Fibroblast of peridontal ligament (primary cell): Measurements from ENCODE around the gene MLH3.
"Not testable (repeated sequence)": the region's sequence is repeated elsewhere in the genome, so short reads cannot be mapped to it uniquely, and the experiment has no call there.

Source experiments
- DNase-seq: peaks from one replicate; pipeline ENCODE4 v3.0.0-alpha.2; 2010; ENCODE audit errors: extremely low read depth

Gene MLH3

GRCh38 chr14:75030147-75030546 lies 21.1 kb downstream of the MLH3 start:
- no peak for DNase-seq

- no peak for DNase-seq
These were observed 25.4 kb downstream of the MLH3 start for GRCh38 chr14:75025876-75026275.

DNA sequence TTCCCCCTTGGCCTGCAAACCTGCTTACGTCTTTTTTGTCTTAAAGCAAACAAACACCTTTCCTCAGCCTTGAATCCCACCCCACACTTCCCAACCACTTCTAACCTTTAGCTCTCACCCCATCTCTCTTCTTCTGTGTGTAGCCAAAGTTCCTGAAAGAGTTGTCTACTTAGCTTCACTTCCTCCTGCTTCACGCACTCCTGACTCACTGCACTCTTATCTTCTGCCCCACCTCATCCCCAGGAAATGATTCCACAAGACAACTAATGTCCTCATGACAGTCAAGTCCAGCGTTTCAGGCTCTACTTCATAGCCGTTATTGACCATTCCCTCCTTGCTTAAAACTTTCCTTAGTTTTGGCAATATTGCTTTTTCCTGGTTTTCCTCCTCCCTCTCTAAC lies 26.2 kb downstream of the MLH3 start:
- DNase-seq = no peak

DNA sequence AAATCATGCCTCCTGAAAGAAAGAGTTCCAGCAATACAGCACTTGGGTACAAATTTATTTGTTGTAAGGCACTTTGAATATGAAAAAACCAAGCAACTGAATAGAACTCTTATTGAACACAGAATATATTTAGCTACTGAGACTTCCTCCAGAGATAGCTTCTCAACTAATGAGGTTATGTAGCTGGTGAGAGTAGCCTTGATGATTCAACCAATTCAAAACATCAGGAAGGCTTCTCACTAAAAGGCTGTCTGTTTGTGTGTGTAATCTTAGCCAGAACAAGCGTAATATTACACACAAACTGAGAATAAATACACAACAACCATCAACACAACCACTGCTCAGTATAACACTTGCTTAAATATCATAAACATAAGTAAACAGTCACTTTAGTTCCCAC lies 28.2 kb downstream of the MLH3 start:
- peak; percentile 33 for DNase-seq

DNA sequence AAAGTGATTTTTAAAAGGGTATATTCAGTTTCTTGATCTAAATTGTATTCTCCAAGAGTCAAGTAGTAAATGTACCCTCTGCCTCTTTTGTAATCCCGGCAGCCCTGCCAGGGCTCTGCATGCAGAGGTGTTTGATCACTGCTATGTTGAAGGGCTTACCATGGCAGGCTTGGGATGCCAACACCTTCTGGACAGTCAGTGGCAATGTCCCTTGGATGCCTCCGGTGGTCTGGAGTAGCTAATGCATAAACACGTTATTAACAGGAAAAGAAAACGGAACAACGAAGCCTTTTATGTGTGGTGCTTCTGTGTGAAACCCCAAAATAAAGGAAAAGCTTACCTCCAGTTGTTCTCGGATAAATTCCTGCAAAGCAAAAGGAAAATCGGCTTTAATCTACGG lies 28.6 kb downstream of the MLH3 start:
- no peak for DNase-seq

DNA sequence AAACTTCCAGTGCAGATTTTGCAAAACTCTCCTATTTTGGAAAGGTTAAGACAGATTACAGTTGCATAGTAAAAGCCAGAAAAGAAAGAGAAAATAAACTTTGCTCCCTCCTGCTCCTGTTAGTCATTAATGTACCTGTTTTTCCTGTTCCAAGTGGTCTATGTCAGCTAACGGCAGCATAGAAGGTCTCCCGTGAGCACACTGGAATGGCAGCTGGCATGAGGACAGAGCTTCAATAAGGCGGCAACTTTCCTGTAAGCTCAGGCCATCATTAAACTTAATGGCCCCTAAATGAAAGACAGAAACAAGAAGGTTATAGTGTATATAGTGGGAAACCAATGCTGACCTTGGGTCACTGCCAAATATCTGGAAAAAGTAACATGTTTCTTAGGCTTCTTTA lies 32.6 kb downstream of the MLH3 start:
- no peak for DNase-seq

DNA sequence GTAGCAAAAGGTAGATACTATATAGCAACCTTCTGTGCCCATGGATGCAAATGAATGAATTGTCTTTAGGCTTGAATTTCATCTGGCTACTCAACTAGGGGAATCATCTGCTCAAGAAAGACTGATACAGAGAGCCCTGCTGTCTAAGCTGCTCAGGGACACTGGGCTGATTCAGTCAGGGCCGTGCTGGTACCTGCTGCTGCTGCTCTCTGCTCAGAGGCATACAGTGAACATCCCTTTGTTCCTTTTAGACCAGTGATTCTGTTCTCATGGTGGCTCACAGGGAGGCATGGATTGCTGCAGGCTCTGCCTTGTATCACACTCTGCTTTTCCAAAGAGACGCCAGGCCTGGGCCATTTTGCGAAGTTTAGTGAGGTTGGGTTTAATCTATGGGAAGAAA lies 34.5 kb downstream of the MLH3 start:
- no peak for DNase-seq

DNA sequence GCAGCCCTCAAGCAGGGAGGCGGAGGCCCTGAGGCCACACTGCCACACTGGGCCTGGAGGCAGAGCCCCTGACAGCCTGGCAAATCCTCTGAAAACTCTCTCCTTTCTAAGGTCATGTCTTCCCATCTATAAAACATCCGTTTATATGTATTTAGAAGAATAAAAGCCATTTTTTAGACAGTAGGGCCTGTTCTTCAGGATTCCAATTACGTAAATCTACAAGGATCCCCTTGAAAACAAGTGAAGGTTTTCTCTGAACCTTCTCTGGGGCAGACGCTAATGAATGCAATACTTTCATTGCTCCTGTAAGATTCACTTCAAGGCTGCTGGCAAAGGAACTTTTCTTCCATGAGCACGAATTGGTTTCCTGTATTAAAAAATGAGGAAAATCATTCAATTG lies 35.8 kb downstream of the MLH3 start:
- DNase-seq = no peak

DNA sequence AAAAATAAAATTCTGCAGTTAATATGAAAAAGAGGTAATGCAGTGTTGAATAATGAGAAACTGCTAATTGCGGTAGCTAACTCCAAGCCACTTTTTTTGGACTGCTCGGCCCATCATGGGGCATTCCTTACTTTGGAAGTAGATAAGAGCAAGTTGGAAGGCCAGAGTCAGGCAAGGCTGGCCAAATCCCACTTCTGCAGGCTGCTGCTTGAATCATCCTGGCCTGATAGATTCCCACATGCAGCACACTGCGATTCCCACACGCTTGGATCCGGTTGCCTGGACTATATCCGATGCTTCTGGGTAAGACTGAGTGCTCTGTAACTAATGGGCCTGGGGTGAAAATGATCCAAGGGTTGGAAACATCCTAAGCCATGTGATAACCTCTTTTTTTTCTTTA lies 38.0 kb downstream of the MLH3 start:
- no peak for DNase-seq

GRCh38 chr14:75011356-75011994 lies 39.8 kb downstream of the MLH3 start:
- DNase-seq = peak; percentile 90

GRCh38 chr14:75010472-75011093 lies 40.7 kb downstream of the MLH3 start:
- DNase-seq = peak; percentile 90

GRCh38 chr14:75009176-75009575 lies 42.1 kb downstream of the MLH3 start:
- DNase-seq = no peak

GRCh38 chr14:75005357-75005756 lies 45.9 kb downstream of the MLH3 start:
- DNase-seq = no peak

GRCh38 chr14:75003250-75004027 lies 47.8 kb downstream of the MLH3 start:
- no peak for DNase-seq

DNA sequence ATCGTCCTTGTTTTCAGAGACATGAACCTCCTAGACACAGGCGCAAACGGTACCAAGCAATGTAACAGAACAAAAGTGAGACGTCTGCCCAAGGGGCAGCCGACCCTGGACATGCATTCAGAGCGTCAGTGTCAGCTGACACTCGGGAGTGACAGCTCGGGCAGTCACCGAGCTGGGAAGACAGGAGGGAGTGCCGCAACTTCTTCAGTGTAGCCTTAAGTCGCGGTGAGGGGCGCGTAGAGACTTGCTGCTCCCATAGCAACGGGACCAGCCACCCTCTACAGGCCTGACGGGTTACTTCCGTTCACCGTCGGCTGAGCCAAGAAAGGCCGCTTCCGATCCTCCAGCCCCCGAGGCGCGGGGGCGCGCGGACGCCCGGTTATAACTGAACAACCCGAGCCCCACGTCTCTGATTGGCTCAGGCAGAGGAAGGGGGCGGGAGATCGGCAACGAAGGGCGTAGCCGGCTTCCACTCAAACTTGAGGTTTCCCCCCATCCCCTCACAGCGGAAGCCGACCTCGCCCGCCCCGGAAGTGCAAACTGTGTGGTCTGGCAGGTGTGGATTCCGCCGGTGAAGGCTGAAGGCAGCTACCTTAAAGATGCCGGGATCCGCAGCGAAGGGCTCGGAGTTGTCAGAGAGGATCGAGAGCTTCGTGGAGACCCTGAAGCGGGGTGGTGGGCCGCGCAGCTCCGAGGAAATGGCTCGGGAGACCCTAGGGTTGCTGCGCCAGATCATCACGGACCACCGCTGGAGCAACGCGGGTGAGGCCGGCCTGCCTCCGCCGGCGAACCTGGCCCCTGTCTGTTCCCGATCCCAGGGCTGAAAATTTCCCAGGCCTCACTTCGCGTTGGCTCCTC lies 48.6 kb downstream of the MLH3 start, which contains the start of gene EIF2B2:
TSS of gene EIF2B2 (plus strand) at position 530 of the 858 bp plus-strand sequence. CDS start at position 600, 70 bp downstream.
- DNase-seq = peak; percentile 93

DNA sequence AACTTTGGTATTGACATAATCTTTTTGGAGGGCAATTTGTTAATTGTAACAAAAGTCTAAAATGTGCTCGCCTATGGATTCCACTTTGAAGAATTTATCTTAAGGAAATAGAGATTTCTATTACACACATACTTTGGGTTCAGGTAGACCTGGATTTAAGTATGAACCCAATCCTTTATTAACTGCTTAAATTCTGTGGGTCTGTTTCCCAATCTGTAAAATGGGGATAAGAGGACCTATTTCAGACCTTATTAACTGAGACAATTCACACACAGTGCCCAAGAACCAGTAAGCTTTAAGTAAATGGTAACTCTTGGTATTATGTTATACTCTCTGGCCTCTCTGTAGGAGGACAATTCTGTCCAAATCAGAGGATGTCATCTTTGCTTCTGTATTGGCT lies 49.4 kb downstream of the MLH3 start:
- no peak for DNase-seq

DNA sequence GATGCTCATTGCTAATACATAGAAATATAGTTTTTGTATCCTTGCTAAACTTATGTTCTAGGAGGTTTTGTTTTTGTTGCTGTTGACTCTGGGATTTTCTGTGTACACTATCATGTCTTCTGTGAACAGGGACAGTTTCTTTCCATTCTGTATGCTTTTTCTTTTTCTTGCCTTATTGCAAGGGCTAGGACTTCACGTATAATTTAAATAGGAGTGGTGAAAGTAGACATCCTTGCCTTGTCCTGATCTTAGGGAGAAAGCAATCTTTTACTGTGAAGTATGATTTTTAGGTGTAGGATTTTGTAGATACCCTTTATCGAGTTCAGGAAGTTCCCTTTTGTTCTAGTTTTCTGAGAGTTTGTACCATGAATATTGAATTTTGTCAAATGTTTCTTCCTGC lies 50.0 kb downstream of the MLH3 start:
- DNase-seq = no peak

- DNase-seq = not testable (repeated sequence)
These were observed 55.5 kb downstream of the MLH3 start for GRCh38 chr14:74995781-74996180.

GRCh38 chr14:74994182-74994581 lies 57.1 kb downstream of the MLH3 start:
- not testable (repeated sequence) for DNase-seq

DNA sequence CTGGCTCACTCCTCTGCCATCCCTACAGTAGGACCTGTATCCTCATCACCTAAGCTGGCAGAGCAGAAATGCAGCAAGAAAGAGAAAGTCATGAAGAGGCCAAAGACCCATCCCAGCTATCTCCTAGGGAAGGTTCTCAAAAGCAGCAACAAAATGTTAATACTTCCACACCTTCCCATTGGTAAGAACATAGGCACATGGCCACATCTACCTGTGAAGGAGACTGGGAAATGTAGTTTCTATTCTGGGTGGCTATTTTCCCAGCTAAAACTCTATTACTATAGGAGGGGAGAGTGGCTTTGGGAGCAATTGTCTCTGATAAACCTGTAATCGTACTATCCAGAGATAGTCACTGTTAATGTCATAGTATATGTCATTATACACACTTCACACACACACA lies 62.3 kb downstream of the MLH3 start:
- DNase-seq = no peak

DNA sequence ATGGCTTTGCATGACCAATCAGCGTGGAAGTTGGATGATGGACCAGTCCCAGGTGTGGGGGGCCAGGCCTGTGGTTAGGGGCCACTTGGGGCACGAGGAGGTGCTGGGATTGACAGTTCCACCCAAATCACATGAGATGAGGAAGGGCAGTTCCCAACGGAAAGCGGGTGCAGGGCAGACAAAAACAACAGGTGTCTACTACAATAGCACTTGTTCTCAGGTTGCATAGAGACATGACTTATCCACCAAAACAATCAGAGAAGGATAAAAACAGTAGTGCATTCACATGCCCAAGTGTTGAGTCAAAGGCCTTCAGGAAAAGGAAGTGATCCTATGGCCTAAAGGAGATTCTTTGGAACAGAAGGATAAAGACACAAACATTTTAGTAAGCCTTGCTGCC lies 63.1 kb downstream of the MLH3 start:
- peak; percentile 25 for DNase-seq

GRCh38 chr14:74985806-74986205 lies 65.5 kb downstream of the MLH3 start:
- DNase-seq = no peak
